KMS-11 (cell line): ENCODE results near the gene DHX36.
A peak's percentile ranks its signal among the peaks of the same experiment; 100 is the strongest.

Experiments
- H2AFZ ChIP-seq: fragments of 200-600 bp; sonication (generic); 2 replicates; pipeline ENCODE4 v1.6.1; 2016; ENCODE audit warnings: antibody characterized with exemption, mixed run types, low read depth
- H3K27ac ChIP-seq: fragments of 200-600 bp; sonication (generic); 2 replicates; pipeline ENCODE4 v1.6.1; 2016; ENCODE audit warnings: mild to moderate bottlenecking, mixed run types
- H3K27me3 ChIP-seq: fragments of 200-600 bp; sonication (generic); 2 replicates; pipeline ENCODE4 v1.6.1; 2017; ENCODE audit warnings: mild to moderate bottlenecking, low read depth, mixed run types, moderate library complexity; ENCODE audit not compliant: insufficient read depth
- H3K36me3 ChIP-seq: fragments of 200-600 bp; sonication (generic); 2 replicates; pipeline ENCODE4 v1.6.1; 2017; ENCODE audit warnings: mild to moderate bottlenecking, mixed run types; ENCODE audit not compliant: insufficient read depth
- H3K4me1 ChIP-seq: fragments of 200-600 bp; sonication (generic); 2 replicates; pipeline ENCODE4 v1.6.1; 2016; ENCODE audit warnings: mild to moderate bottlenecking, low read depth, mixed run types; ENCODE audit not compliant: poor library complexity, severe bottlenecking
- H3K4me2 ChIP-seq: fragments of 200-600 bp; sonication (generic); 2 replicates; pipeline ENCODE4 v1.7.0; 2016; ENCODE audit warnings: mild to moderate bottlenecking, mixed run types
- H3K4me3 ChIP-seq: fragments of 200-600 bp; sonication (generic); IDR thresholded peaks from 2 replicates; pipeline ENCODE4 v1.6.1; 2017; ENCODE audit warnings: low read depth, low read length, mixed read lengths; ENCODE audit not compliant: insufficient read depth
- H3K79me2 ChIP-seq: fragments of 200-600 bp; sonication (generic); 2 replicates; pipeline ENCODE4 v1.6.1; 2016; ENCODE audit warnings: low read depth, mixed run types; ENCODE audit not compliant: insufficient read depth
- H3K9ac ChIP-seq: fragments of 200-600 bp; sonication (generic); 2 replicates; pipeline ENCODE4 v1.6.1; 2016; ENCODE audit warnings: mild to moderate bottlenecking, mixed run types
- H4K20me1 ChIP-seq: fragments of 200-600 bp; sonication (generic); 2 replicates; pipeline ENCODE4 v1.6.1; 2016; ENCODE audit warnings: mild to moderate bottlenecking, mixed run types; ENCODE audit not compliant: insufficient read depth
- TF ChIP-seq, protein P1 (sequence below): fragments of 200-600 bp; sonication (generic); conservative IDR thresholded peaks from 2 replicates; pipeline ENCODE4 v1.6.1; 2017; ENCODE audit warnings: low read depth, mild to moderate bottlenecking, antibody characterized with exemption, low read length, moderate library complexity, mixed read lengths

The DHX36 gene

GRCh38 chr3:154338008-154338407 is 13.7 kb upstream of the DHX36 start:
- TF ChIP-seq, protein P1, sequence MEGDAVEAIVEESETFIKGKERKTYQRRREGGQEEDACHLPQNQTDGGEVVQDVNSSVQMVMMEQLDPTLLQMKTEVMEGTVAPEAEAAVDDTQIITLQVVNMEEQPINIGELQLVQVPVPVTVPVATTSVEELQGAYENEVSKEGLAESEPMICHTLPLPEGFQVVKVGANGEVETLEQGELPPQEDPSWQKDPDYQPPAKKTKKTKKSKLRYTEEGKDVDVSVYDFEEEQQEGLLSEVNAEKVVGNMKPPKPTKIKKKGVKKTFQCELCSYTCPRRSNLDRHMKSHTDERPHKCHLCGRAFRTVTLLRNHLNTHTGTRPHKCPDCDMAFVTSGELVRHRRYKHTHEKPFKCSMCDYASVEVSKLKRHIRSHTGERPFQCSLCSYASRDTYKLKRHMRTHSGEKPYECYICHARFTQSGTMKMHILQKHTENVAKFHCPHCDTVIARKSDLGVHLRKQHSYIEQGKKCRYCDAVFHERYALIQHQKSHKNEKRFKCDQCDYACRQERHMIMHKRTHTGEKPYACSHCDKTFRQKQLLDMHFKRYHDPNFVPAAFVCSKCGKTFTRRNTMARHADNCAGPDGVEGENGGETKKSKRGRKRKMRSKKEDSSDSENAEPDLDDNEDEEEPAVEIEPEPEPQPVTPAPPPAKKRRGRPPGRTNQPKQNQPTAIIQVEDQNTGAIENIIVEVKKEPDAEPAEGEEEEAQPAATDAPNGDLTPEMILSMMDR = no peak
- Histone ChIP-seq H3K27ac (no peak overlapping the region), H3K4me1 (no peaks in the 10 kb centered on the region), H3K4me3 (no peak overlapping the region), H3K27me3 (no peaks in the 10 kb centered on the region), H2AFZ (no peak overlapping the region), H3K4me2 (no peak overlapping the region), H4K20me1 (no peaks in the 10 kb centered on the region), H3K79me2 (no peaks in the 10 kb centered on the region), H3K9ac (no peak overlapping the region), H3K36me3 (no peaks in the 10 kb centered on the region)

- H2AFZ ChIP-seq = no peak overlapping the region
- H3K36me3 ChIP-seq = no peaks in the 10 kb centered on the region
- H3K79me2 ChIP-seq = no peaks in the 10 kb centered on the region
- no peaks in the 10 kb centered on the region for H3K27me3 ChIP-seq
- H3K4me3 ChIP-seq = no peak overlapping the region
- TF ChIP-seq, protein P1 = peak; percentile 60; the same call in 1 of the 2 replicates
- H3K4me1 ChIP-seq = no peaks in the 10 kb centered on the region
- no peak overlapping the region for H3K9ac ChIP-seq
- no peak overlapping the region for H3K4me2 ChIP-seq
- H3K27ac ChIP-seq = no peak overlapping the region
- no peaks in the 10 kb centered on the region for H4K20me1 ChIP-seq
Observed at GRCh38 chr3:154334973-154335420, 10.7 kb upstream of the DHX36 start.

- TF ChIP-seq, protein P1 = no peak
- H3K4me2 ChIP-seq = no peak overlapping the region
- no peak overlapping the region for H3K27ac ChIP-seq
- no peak overlapping the region for H3K9ac ChIP-seq
- no peaks in the 10 kb centered on the region for H4K20me1 ChIP-seq
- no peaks in the 10 kb centered on the region for H3K36me3 ChIP-seq
- no peak overlapping the region for H2AFZ ChIP-seq
- peaks cover 8% of the 10 kb centered on the region for H3K4me1 ChIP-seq
- H3K4me3 ChIP-seq = no peak overlapping the region
- H3K27me3 ChIP-seq = no peaks in the 10 kb centered on the region
- peaks cover 12% of the 10 kb centered on the region for H3K79me2 ChIP-seq
Observed at GRCh38 chr3:154327871-154328270, 3.6 kb upstream of the DHX36 start.

GRCh38 chr3:154324919-154325318 is 632 bp upstream of the DHX36 start:
- H3K27me3 ChIP-seq = no peaks in the 10 kb centered on the region
- H3K4me1 ChIP-seq = peaks cover 29% of the 10 kb centered on the region
- no peaks in the 10 kb centered on the region for H3K36me3 ChIP-seq
- peaks cover 19% of the 10 kb centered on the region for H4K20me1 ChIP-seq
- TF ChIP-seq, protein P1 = no peak
- H3K4me3 ChIP-seq = no peak overlapping the region
- peak overlapping the region; percentile 91 for H2AFZ ChIP-seq
- H3K4me2 ChIP-seq = peak overlapping the region; percentile 83
- H3K79me2 ChIP-seq = peaks cover 41% of the 10 kb centered on the region
- peak overlapping the region; percentile 91 for H3K27ac ChIP-seq
- H3K9ac ChIP-seq = peak overlapping the region; percentile 95
